Tibial artery (tissue), 4 donors: Measurements from ENCODE around the gene SLC6A6.
"Not testable (repeated sequence)": the region's sequence is repeated elsewhere in the genome, so short reads cannot be mapped to it uniquely, and the experiment has no call there.

Experiments used
- DNase-seq, 2 donors: peaks; one replicate each; pipeline ENCODE4 v3.0.0-alpha.2; 2019
- H3K27ac ChIP-seq, 2 donors: fragments of 200-600 bp; sonication (generic) in 1 of 2; 1 replicate in 1 of 2; 2 replicates in 1 of 2; pipeline ENCODE4 v1.5.1; 2018 to 2019; ENCODE audit warnings: mild to moderate bottlenecking in 1 of 2
- H3K27me3 ChIP-seq, 2 donors: fragments of 200-600 bp; sonication (generic) in 1 of 2; one replicate each; pipeline versions ENCODE4 v1.5.1 to v1.6.0; 2016 to 2019
- H3K36me3 ChIP-seq, 3 donors: fragments of 200-600 bp; sonication (generic) in 2 of 3; one replicate each; pipeline ENCODE4 v1.5.1; 2016 to 2019; ENCODE audit warnings: mild to moderate bottlenecking in 2 of 3
- H3K4me1 ChIP-seq, 4 donors: fragments of 200-600 bp; sonication (generic) in 2 of 4; 1 replicate in 3 of 4; 2 replicates in 1 of 4; pipeline ENCODE4 v1.5.1; 2016 to 2019
- H3K4me3 ChIP-seq, 2 donors: fragments of 200-600 bp; sonication (generic) in 1 of 2; 1 replicate in 1 of 2; 2 replicates in 1 of 2; pipeline ENCODE4 v1.5.1; 2018 to 2019; ENCODE audit warnings: mild to moderate bottlenecking in 2 of 2
- H3K9me3 ChIP-seq, 3 donors: fragments of 200-600 bp; sonication (generic) in 1 of 3; one replicate each; pipeline ENCODE4 v1.5.1; 2016 to 2019
- intact Hi-C: fragments of 100-400 bp; cut with DNase I; formaldehyde crosslinking; loops from one replicate; pipeline ENCODE4 v1.15.0; 2023; ENCODE audit warnings: low total_unique reads
- TF ChIP-seq, protein P1 (sequence below), 2 experiments: fragments of 200-600 bp in 1 of 2; fragments of 450-650 bp in 1 of 2; IDR thresholded peaks; one replicate each; pipeline ENCODE4 v1.5.1; 2017 to 2019; ENCODE audit warnings: antibody characterized with exemption in 2 of 2, mild to moderate bottlenecking in 1 of 2, moderate library complexity in 1 of 2

Gene SLC6A6

DNA sequence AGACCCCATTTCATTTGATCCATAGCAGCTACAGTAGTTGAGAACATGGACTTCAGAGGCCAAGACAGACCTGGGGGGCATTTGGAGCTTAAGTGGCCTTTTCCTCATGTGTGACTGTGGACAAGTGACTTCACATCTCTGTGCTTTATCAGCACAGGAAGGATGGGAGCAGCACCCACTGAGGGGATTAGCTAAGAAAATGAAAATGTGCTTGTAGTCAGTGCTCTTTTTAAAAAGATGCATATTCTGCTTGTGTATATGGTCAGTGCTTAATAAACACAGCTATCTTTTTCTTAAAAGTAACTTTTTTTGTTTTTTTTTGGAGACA lies 34.5 kb downstream of the SLC6A6 start:
- no peaks in the 10 kb centered on the region for H3K36me3 ChIP-seq
- H3K27ac ChIP-seq, result no peak overlapping the region
- TF ChIP-seq, protein P1, sequence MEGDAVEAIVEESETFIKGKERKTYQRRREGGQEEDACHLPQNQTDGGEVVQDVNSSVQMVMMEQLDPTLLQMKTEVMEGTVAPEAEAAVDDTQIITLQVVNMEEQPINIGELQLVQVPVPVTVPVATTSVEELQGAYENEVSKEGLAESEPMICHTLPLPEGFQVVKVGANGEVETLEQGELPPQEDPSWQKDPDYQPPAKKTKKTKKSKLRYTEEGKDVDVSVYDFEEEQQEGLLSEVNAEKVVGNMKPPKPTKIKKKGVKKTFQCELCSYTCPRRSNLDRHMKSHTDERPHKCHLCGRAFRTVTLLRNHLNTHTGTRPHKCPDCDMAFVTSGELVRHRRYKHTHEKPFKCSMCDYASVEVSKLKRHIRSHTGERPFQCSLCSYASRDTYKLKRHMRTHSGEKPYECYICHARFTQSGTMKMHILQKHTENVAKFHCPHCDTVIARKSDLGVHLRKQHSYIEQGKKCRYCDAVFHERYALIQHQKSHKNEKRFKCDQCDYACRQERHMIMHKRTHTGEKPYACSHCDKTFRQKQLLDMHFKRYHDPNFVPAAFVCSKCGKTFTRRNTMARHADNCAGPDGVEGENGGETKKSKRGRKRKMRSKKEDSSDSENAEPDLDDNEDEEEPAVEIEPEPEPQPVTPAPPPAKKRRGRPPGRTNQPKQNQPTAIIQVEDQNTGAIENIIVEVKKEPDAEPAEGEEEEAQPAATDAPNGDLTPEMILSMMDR (IDR thresholded peaks at IDR 0.05), result no peak
- H3K4me3 ChIP-seq, result no peak overlapping the region
- intact Hi-C loops, result no loop called here
- no peaks in the 10 kb centered on the region for H3K9me3 ChIP-seq
- no peak for DNase-seq
- H3K27me3 ChIP-seq, result no peaks in the 10 kb centered on the region
- peaks cover 0 to 59% (median 44%) of the 10 kb centered on the region in 4 donors for H3K4me1 ChIP-seq

DNA sequence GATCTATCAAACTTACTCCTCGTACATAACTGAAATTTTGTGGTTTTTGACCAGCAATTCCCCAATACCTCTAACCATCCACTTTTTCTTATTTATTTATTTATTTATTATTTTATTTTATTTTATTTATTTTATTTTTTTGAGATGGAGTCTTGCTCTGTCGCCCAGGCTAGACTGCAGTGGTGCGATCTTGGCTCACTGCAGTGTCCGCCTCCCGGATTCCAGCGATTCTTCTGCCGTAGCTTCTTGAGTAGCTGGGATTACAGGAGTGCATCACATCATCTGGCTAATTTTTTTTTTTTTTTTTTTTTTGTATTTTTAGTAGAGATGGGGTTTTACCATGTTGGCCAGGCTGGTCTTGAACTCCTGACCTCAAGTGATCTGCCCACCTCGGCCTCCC lies 35.3 kb downstream of the SLC6A6 start:
- H3K4me1 ChIP-seq, result peaks cover 0 to 51% (median 37%) of the 10 kb centered on the region in 4 donors
- intact Hi-C loops, result not testable (repeated sequence)

DNA sequence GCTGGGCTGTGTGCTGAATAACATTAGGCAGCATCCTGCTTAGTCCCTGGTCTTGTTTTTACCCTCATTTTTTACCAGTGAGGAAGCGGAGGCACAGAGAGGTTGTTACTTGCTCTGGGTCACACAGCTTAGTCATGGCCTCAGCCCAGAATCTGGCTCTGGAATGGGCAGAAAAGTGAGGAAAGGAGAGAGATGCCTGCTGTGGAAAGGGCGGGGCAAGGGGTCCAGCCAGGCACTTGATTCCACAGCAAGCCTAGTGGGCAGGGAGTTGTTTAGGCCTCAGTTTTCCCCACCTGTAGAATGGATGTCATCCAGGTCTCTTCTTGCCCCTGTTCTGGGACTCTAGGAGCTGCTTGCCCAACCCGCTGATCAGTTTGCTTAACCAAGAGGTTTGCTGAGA lies 35.9 kb downstream of the SLC6A6 start:
- H3K4me3 ChIP-seq, result no peak overlapping the region
- DNase-seq, result no peak
- no peaks in the 10 kb centered on the region for H3K27me3 ChIP-seq
- intact Hi-C loops, result no loop called here
- H3K36me3 ChIP-seq, result peaks cover 0 to under 1% (median 0%) of the 10 kb centered on the region in 3 donors
- TF ChIP-seq, protein P1 (IDR thresholded peaks at IDR 0.05), result no peak
- peaks cover 0 to 48% (median 32%) of the 10 kb centered on the region in 4 donors for H3K4me1 ChIP-seq
- no peak overlapping the region for H3K27ac ChIP-seq
- no peaks in the 10 kb centered on the region for H3K9me3 ChIP-seq

More for the DNA sequence above, 35.3 kb downstream of the SLC6A6 start:
- not testable (repeated sequence) for H3K27ac ChIP-seq, H3K27me3 ChIP-seq, H3K36me3 ChIP-seq, H3K4me3 ChIP-seq, DNase-seq, H3K9me3 ChIP-seq

DNA sequence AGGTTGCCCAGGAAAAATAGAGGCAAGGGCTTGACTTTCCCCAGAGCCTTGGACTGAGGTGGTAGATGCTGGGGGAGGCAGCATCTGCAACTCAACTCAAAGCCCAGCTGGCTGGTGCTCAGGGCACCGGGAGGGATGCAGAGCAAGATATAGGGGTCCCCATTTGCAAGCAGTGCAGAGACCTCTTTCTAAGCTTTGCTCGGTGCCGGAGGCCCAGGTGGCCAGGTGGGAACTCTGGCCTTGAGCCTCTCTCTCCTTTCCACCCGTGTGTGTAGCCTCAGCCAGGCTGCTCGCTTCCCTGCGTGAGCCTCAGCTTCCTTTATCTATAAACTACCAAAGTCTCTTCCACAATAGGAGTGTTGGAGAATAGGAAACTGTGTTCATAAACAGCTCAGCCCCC lies 36.5 kb downstream of the SLC6A6 start:
- H3K4me1 ChIP-seq, result peaks cover 0 to 45% (median 30%) of the 10 kb centered on the region in 4 donors
- TF ChIP-seq, protein P1 (IDR thresholded peaks at IDR 0.05), result no peak
- intact Hi-C loops, result no loop called here
- no peaks in the 10 kb centered on the region for H3K27me3 ChIP-seq
- no peak for DNase-seq
- no peaks in the 10 kb centered on the region for H3K9me3 ChIP-seq
- no peak overlapping the region for H3K4me3 ChIP-seq
- peaks cover 0 to 8% (median 0%) of the 10 kb centered on the region in 3 donors for H3K36me3 ChIP-seq
- no peak overlapping the region for H3K27ac ChIP-seq

DNA sequence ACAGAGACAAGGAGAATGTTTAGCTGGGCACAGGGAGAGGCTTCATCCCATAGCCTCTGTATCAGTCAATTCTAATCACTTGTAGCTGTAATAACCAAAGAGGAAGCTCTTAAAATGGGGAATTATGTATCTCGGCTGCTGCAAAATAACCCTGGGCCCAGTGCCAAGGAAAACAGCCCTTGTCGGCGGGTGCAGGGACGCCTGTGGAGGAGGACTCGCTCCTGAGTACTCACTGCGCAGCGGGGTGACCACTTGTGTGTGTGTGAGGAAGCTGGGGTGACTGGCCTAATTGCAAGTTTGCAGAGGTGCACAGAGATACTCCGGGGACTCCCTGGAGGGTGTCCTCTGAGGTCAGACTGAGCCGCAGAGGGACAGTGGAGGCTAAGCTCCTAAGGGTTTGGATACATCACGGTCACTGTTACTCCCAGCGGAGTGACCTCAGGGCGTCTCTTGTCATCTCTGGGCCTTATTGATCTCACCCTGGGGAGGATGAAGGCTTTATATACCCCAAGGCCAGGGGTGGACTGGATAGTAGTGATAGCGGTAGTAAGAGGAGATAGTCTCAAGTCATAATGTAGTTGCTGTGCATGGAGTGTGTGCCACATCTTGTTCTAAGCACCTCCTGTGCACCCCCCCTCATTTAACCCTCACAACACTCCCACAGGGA lies 37.2 kb downstream of the SLC6A6 start:
- peaks cover 0 to 10% (median 0%) of the 10 kb centered on the region in 3 donors for H3K36me3 ChIP-seq
- no peak overlapping the region for H3K4me3 ChIP-seq
- peaks cover 0 to 39% (median 23%) of the 10 kb centered on the region in 4 donors for H3K4me1 ChIP-seq
- no peak overlapping the region for H3K27ac ChIP-seq
- DNase-seq, result peak; percentile 79 to 81
- H3K27me3 ChIP-seq, result no peaks in the 10 kb centered on the region
- H3K9me3 ChIP-seq, result no peaks in the 10 kb centered on the region
- TF ChIP-seq, protein P1 (IDR thresholded peaks at IDR 0.05), result no peak
- intact Hi-C loops, result no loop called here

DNA sequence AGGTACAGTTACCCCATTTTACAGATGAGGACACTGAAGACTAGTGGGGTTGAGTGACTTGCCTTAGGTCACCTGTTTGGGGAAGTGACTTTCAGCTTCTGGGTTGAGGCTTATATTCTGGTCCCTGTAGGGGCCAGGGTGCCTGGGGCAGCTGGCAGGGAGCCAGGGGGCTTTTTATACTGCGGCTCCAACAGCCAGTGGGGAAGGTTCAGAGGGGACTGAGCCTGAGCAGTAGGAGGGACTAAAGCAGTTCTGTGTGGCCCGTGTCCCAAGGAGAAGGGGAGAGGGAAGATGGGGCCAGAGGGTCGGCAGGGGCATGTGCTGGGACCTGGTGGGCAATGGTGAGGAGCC lies 37.7 kb downstream of the SLC6A6 start:
- Histone ChIP-seq H3K27me3 (no peaks in the 10 kb centered on the region), H3K4me1 (peaks cover 0 to 34% (median 18%) of the 10 kb centered on the region in 4 donors), H3K9me3 (no peaks in the 10 kb centered on the region), H3K36me3 (peaks cover 0 to 16% (median 0%) of the 10 kb centered on the region in 3 donors), H3K27ac (no peak overlapping the region), H3K4me3 (no peak overlapping the region)
- TF ChIP-seq, protein P1 (IDR thresholded peaks at IDR 0.05), result no peak
- DNase-seq, result no peak
- intact Hi-C loops, result no loop called here
